Activated naive CD4-positive, alpha-beta T cell treated with anti-CD3 and anti-CD28 coated beads for 36 hours (primary cell): ENCODE results near the gene PRKACA. TPM values are rescaled to one million over a fixed set of nuclear protein-coding genes. Genes with fewer than 3 reads are reported as not detected.

Experiments used
- CTCF ChIA-PET: fragments of 350-600 bp; sonication (Branson Sonifier 250); formaldehyde crosslinking; loops from one replicate; lab custom pipeline; 2021; ENCODE audit warnings: antibody characterized with exemption; lab: Charles Lee
- DNase-seq: peaks from one replicate; pipeline ENCODE4 v3.0.0-alpha.2; 2020
- H3K27ac Mint-ChIP-seq: one replicate; pipeline ENCODE4 v1.8.0; 2021; ENCODE audit warnings: mild to moderate bottlenecking, mixed read lengths
- H3K27me3 Mint-ChIP-seq: one replicate; pipeline ENCODE4 v1.8.0; 2021; ENCODE audit warnings: low read depth, mixed read lengths
- H3K36me3 Mint-ChIP-seq: one replicate; pipeline ENCODE4 v1.8.0; 2021; ENCODE audit warnings: low read depth, mixed read lengths
- H3K4me1 Mint-ChIP-seq: one replicate; pipeline ENCODE4 v1.8.0; 2021; ENCODE audit warnings: low read depth, mixed read lengths
- H3K4me3 Mint-ChIP-seq: one replicate; pipeline ENCODE4 v1.8.0; 2021; ENCODE audit warnings: mild to moderate bottlenecking, moderate library complexity, mixed read lengths
- H3K9me3 Mint-ChIP-seq: one replicate; pipeline ENCODE4 v1.8.0; 2021; ENCODE audit warnings: mixed read lengths
- intact Hi-C: fragments of 100-400 bp; cut with micrococcal nuclease; formaldehyde crosslinking; loops from one replicate; pipeline ENCODE4 v1.15.1; 2023
- total RNA-seq, 2 experiments: library from RNA; stranded (reverse); gene quantifications; one replicate each; pipeline ENCODE4 v1.2.3, GENCODE V29; 2021

The PRKACA gene
- total RNA-seq, 2 experiments from 2014 or later = 48.2 to 60.0 TPM

DNA sequence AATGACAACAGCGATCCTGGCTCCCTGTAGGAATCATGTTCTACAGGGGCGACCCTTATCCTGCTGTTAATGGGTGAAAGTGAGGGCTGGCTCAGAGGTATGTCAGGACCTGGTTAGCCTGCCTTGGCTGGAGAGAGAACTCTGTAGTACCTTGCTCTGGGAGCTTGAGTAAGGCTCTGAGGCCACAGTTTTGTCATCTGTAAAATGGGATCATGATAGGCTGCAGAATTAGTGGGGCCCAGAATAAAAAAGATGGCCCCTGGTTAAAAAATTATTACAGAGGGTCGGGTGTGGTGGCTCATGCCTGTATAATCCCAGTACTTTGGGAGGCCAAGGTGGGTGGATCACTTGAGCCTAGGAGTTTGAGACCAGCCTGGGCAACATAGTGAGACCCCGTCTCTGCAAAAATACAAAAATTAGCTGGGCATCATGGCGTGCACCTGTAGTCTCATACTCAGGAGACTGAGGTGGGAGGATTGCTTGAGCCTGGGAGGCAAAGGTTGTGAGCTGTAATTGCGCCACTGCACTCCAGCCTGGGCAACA, 16.5 kb downstream of the PRKACA start:
- Mint-ChIP-seq H3K36me3 (peaks cover 8% of the 10 kb centered on the region), H3K9me3 (no peaks in the 10 kb centered on the region), H3K4me1 (no peaks in the 10 kb centered on the region), H3K4me3 (no peak overlapping the region), H3K27me3 (no peaks in the 10 kb centered on the region), H3K27ac (no peak overlapping the region)
- CTCF ChIA-PET = interaction anchor here (1.4 kb wide), 1 partner anchor 14 kb away, joined by 5 read pairs; no protein-coding TSS in a partner anchor
- DNase-seq = no peak
- intact Hi-C loops = no loop called here

DNA sequence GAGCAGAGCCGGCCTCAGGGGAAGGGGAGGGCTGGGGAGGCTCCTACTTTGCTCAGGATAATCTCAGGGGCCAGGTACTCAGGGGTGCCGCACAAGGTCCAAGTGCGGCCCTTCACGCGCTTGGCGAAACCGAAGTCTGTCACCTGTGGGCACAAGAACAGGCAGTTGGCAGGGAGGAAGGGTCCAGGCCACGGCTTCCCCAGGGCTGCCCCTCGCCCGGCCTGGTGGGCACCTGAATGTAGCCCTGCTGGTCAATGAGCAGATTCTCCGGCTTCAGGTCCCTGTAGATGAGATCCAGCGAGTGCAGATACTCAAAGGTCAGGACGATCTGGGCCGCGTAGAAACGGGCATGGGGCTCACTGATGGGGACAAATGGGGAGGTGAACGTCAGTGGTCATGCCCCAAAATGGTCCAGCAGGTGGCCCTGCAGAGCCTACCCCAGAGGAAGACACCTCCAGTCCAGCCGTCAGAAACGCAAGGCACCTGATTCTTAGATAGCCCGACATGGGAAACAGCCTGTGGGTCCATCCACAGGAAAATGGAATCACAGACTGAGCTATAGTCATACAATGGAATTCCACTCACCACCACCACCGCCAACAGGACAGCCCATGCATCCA, 19.9 kb downstream of the PRKACA start:
- no peaks in the 10 kb centered on the region for H3K27me3 Mint-ChIP-seq
- intact Hi-C loops = no loop called here
- H3K4me3 Mint-ChIP-seq = no peak overlapping the region
- CTCF ChIA-PET = interaction anchor here (1.0 kb wide), 1 partner anchor 235 kb away, joined by 3 read pairs; no protein-coding TSS in a partner anchor
- no peak for DNase-seq
- no peaks in the 10 kb centered on the region for H3K4me1 Mint-ChIP-seq
- H3K27ac Mint-ChIP-seq = no peak overlapping the region
- H3K36me3 Mint-ChIP-seq = peaks cover 12% of the 10 kb centered on the region
- peaks cover 8% of the 10 kb centered on the region for H3K9me3 Mint-ChIP-seq

DNA sequence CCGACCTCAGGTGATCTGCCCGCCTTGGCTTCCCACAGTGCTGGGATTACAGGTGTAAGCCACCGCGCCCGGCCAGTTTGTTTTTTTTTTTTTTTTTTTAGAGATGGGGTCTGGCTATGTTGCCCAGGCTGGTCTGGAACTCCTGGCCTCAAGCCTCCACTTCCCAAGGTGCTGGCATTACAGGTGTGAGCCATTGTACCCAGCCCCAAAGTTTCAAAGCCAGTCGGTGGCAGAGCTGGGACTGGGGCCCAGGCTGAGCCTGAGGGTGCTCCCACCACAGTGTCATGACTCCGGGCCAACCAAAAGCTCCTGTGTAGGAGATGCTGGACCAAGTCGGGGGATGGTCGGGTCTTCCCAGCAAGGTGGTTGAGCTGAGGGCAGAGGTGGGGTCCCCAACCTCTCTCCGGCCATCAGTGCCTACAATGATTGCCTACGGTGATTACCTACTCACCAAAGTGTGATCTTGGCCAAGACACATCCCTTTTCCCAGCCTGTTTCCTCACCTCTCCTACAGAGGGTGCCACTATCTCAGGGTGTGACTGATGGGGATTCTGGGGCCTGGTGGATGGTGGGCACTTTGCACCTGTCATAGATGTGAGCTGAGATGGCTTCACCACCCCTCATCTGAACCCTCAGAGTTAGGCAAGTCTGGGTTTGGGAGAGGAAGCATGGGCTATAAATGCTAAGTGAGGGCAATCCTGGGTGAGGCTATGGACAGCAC, 21.1 kb downstream of the PRKACA start:
- H3K4me3 Mint-ChIP-seq = no peak overlapping the region
- H3K4me1 Mint-ChIP-seq = peaks cover 9% of the 10 kb centered on the region
- CTCF ChIA-PET = interaction anchor here (0.6 to 1.2 kb wide), 2 partner anchors 9 to 40 kb away, joined by 3 to 5 read pairs; partner anchors contain the start of gene ASF1B
- DNase-seq = no peak
- intact Hi-C loops = no loop called here
- H3K9me3 Mint-ChIP-seq = peaks cover 15% of the 10 kb centered on the region
- no peak overlapping the region for H3K27ac Mint-ChIP-seq
- H3K36me3 Mint-ChIP-seq = peaks cover 15% of the 10 kb centered on the region
- H3K27me3 Mint-ChIP-seq = no peaks in the 10 kb centered on the region

GRCh38 chr19:14094854-14095253, 22.7 kb downstream of the PRKACA start:
- intact Hi-C loops = no loop called here
- Mint-ChIP-seq H3K27me3 (no peaks in the 10 kb centered on the region), H3K4me1 (peaks cover 10% of the 10 kb centered on the region), H3K4me3 (no peak overlapping the region), H3K36me3 (peaks cover 13% of the 10 kb centered on the region), H3K27ac (no peak overlapping the region), H3K9me3 (peaks cover 15% of the 10 kb centered on the region)
- CTCF ChIA-PET = interaction anchor here (1.4 kb wide), 1 partner anchor 19 kb away, joined by 4 read pairs; no protein-coding TSS in a partner anchor
- DNase-seq = no peak

DNA sequence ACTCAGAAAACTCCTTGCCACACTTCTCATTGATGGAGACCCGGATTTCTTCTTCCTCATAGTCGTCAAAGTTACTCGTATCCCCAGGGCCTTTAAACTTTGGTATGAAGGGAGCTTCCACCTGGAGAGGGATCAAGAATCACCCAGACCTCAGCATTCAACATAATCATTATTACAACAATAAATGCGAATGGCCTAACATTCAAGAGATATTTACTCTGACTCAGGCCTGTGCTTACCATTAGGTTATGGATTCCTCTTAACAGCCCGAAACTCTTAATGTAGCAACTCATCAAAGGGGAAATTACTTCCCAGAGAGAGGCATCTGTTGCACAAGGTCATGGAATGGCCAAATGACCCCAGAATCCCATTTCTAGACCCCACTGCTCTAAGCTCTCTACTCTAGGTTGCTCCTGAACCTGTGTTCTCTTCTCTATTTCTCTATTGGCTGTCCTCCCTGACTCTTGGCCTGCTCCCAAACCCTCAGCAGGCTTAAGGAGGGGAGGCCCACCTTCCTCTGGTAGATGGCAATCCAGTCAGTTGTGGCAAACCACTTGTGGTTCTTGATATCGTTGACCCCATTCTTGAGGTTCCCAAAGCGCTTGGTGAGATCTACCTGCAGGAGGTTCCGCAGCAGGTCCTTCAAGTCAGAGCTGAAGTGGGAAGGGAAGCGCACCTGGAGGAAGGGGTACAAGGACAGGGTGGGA, 24.3 kb downstream of the PRKACA start:
- CTCF ChIA-PET = interaction anchor here (1.1 to 1.2 kb wide), 2 partner anchors 22 to 43 kb away, joined by 4 to 5 read pairs; partner anchors contain the start of gene ASF1B
- Mint-ChIP-seq H3K4me3 (peak overlapping the region; percentile 27), H3K4me1 (peaks cover 20% of the 10 kb centered on the region), H3K27ac (no peak overlapping the region), H3K27me3 (no peaks in the 10 kb centered on the region), H3K9me3 (peaks cover 15% of the 10 kb centered on the region), H3K36me3 (peaks cover 19% of the 10 kb centered on the region)
- intact Hi-C loops = no loop called here
- no peak for DNase-seq

DNA sequence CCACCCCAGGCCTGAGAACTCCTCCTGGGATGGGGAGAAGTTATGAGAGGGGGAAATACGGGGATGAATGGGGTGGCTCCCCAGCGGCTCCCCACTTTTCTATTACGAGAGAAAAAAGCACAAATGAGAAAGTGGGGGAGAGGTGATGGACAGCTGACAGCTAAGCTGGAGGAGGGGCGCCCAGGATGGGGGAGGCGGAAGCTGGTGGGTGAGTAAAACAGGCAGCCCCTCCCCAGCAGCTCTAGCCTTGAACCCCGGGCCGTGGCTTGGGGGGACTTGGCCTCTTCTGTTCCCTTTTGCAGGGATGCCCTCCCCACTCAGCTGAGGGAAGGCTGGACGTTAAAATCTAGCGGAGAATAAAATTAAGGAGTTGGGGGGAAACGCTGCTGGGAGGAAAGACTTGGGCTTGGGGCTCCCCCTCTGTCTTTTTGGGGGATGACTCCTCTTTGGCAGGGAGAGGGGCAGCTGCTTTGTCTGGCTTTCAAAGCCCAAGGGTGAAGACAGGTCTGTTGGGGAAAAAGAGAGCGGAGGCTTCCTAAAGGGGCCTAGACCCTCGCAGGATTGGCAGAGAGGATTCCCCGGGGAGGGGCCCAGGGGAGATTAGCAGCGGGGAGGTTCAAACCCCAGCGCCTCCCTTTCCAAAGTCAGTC, 25.6 kb downstream of the PRKACA start:
- Mint-ChIP-seq H3K4me1 (peaks cover 24% of the 10 kb centered on the region), H3K27ac (peak overlapping the region; percentile 97), H3K36me3 (peaks cover 22% of the 10 kb centered on the region), H3K4me3 (peak overlapping the region; percentile 96), H3K9me3 (peaks cover 15% of the 10 kb centered on the region), H3K27me3 (no peaks in the 10 kb centered on the region)
- DNase-seq = peak; percentile 68
- intact Hi-C loops = loop anchor here (1.0 kb wide), 4 partner anchors 11 to 44 kb away; partner anchors contain the start of genes ASF1B and PRKACA
- CTCF ChIA-PET = interaction anchor here (0.9 to 1.0 kb wide), 3 partner anchors 22 to 344 kb away, joined by 3 to 4 read pairs (median 3); partner anchors contain the start of gene ASF1B

- CTCF ChIA-PET = interaction anchor here (0.6 to 1.0 kb wide), 4 partner anchors 22 to 344 kb away, joined by 3 to 4 read pairs (median 3); partner anchors contain the start of gene ASF1B
- Mint-ChIP-seq H3K36me3 (peaks cover 18% of the 10 kb centered on the region), H3K27me3 (no peaks in the 10 kb centered on the region), H3K27ac (peak overlapping the region; percentile 97), H3K9me3 (peaks cover 15% of the 10 kb centered on the region), H3K4me3 (peak overlapping the region; percentile 96), H3K4me1 (peaks cover 24% of the 10 kb centered on the region)
- DNase-seq = peak; percentile 78
- intact Hi-C loops = loop anchor here (1.0 kb wide), 4 partner anchors 10 to 45 kb away; partner anchors contain the start of genes ASF1B and PRKACA
Measured at GRCh38 chr19:14091081-14091812, 26.3 kb downstream of the PRKACA start.

DNA sequence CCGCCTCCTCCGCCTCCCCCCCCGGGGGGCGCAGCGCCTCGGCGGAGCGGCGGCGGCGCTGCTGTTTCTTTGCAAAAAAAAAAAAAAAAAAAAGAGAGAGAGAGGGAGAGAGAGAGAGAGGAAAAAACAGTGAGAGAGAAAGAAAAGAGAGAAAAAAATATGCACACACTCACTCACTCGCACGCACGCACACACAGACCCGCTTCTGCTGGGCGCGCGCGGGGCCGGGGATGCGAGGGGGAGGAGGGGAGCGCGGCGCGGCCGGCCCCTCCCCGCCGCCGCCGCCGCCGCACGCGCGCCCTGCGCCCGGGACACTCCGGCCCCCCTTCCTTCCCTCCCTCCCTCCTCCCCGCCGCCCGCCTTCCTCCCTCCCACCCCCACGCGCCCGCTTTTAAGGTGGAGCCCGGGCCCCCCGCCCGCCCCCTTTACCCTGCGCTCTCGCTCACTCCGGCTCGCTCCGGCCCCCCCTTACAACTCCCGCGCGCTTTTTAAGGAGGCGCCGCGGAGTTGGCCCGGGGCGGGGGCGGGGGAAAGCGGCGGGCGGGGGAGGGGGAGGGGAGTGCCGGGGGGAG, 27.0 kb downstream of the PRKACA start, which contains the start of gene SAMD1:
SAMD1 (minus strand) TSS at position 243 of the 572 bp plus-strand sequence.
- Mint-ChIP-seq H3K27ac (peak within 1 kb of the TSS; percentile 97), H3K4me3 (peak within 1 kb of the TSS; percentile 96), H3K27me3 (no peaks in the 10 kb centered on the region), H3K4me1 (peaks cover 24% of the 10 kb centered on the region), H3K9me3 (peaks cover 15% of the 10 kb centered on the region), H3K36me3 (peaks cover 18% of the 10 kb centered on the region)
- intact Hi-C loops = loop anchor here (1.0 kb wide), 4 partner anchors 9 to 46 kb away; partner anchors contain the start of genes ASF1B and PRKACA
- CTCF ChIA-PET = interaction anchor here (0.6 to 1.0 kb wide), 2 partner anchors 46 to 256 kb away, joined by 3 to 4 read pairs; partner anchors contain the start of gene ASF1B
- peak; percentile 84 for DNase-seq

DNA sequence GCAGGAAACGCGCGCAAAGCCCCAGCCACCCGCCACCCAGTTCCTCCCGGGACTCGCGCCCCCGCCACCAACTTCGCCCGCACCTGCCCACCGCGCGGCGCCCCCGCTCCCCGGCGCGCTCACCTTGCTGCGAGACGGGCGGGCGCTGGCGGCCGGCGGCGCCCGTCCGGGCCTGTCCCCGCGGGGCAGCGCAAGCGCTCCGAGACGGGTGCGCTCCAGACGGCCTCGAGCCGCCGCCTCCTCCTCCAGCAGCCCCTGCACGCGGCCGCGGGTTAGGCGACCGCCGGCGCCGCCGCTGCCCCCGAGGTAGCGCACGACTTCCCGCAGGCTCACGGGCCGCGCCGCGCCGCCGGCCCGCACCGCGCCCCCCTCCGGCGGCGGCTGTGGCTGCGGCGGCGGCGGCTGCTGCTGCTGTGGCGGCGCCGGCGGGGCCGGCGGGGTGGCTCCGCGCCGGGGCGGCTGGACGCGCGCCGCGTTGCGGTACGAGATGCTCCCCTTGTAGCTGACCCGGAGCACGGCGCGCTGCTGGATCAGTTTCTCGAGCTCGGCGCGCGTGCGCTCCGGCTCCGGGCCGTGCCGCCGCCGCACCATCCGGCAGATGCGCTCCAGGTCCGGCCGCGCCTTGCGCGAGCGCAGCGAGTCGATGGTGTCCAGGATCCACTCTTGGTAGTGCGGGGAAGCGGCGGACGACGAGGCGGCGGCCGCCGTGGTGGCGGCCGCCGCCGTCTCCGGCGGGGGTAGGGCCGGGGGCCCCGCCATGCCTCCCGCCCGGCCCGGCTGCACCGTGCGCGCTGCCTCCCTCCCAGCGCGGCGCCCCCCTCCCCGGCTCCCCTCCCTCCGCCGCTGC, 27.7 kb downstream of the PRKACA start:
- peaks cover 24% of the 10 kb centered on the region for H3K4me1 Mint-ChIP-seq
- peak overlapping the region; percentile 79 for H3K4me3 Mint-ChIP-seq
- intact Hi-C loops = no loop called here
- CTCF ChIA-PET = interaction anchor here (1.0 to 2.1 kb wide), 2 partner anchors 14 to 47 kb away, joined by 4 to 5 read pairs; partner anchors contain the start of gene ASF1B
- DNase-seq = peak; percentile 41
- peaks cover 18% of the 10 kb centered on the region for H3K36me3 Mint-ChIP-seq
- peaks cover 15% of the 10 kb centered on the region for H3K9me3 Mint-ChIP-seq
- no peaks in the 10 kb centered on the region for H3K27me3 Mint-ChIP-seq
- peak overlapping the region; percentile 71 for H3K27ac Mint-ChIP-seq

DNA sequence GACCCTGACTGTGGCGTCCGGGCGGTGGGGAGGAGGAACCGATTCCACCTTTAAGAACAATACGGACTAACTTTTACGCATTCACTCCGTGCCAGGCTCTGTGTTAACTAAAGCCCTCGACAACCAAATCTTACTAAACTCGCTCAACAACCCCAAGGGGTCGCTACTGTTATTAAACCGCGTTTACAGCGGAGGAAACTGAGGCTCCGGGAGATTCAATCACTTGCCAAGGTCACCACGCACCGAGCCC, 28.2 kb downstream of the PRKACA start:
- Mint-ChIP-seq H3K9me3 (peaks cover 15% of the 10 kb centered on the region), H3K27ac (peak overlapping the region; percentile 71)
- intact Hi-C loops = no loop called here

More for the DNA sequence above, 28.2 kb downstream of the PRKACA start:
- Mint-ChIP-seq H3K27me3 (no peaks in the 10 kb centered on the region), H3K4me1 (peaks cover 24% of the 10 kb centered on the region), H3K4me3 (peak overlapping the region; percentile 79), H3K36me3 (peaks cover 16% of the 10 kb centered on the region)
- DNase-seq = peak; percentile 33
- CTCF ChIA-PET = interaction anchor here (2.1 kb wide), 1 partner anchor 14 kb away, joined by 5 read pairs; no protein-coding TSS in a partner anchor
